ENCODE measurements around the gene AKAP4.

AKAP4 gene

GRCh38 chrX:50200907-50201306, at the start of gene AKAP4:
TSS of gene AKAP4 (minus strand) at chrX:50201007. CDS start at chrX:50200889, 118 bp downstream.
- DNase-seq: no peak

- DNase-seq: no peak
These were observed 10.7 kb upstream of the AKAP4 start for GRCh38 chrX:50211510-50211909.

GRCh38 chrX:50206753-50207152, 5.9 kb upstream of the AKAP4 start:
- DNase-seq: no peak

- DNase-seq: peak; percentile 69
These were observed 3.6 kb upstream of the AKAP4 start, which contains the start of gene CCNB3 for GRCh38 chrX:50204364-50204899. TSS of gene CCNB3 (plus strand) at chrX:50204765. CDS start at chrX:50285164, 80,399 bp downstream.

- DNase-seq: no peak
These were observed 1.7 kb upstream of the AKAP4 start for GRCh38 chrX:50202539-50202938.

GRCh38 chrX:50198348-50198747, 2.5 kb downstream of the AKAP4 start:
- no peak for DNase-seq

- DNase-seq: no peak
These were observed 11.8 kb downstream of the AKAP4 start for GRCh38 chrX:50188859-50189600.

GRCh38 chrX:50183891-50184290, 16.9 kb downstream of the AKAP4 start:
- DNase-seq: no peak

GRCh38 chrX:50180073-50180940, 20.5 kb downstream of the AKAP4 start:
- no peak for DNase-seq

- no peak for DNase-seq
These were observed 31.1 kb downstream of the AKAP4 start for GRCh38 chrX:50169717-50170116.

- no peak for DNase-seq
These were observed 32.5 kb downstream of the AKAP4 start for GRCh38 chrX:50168241-50168687.

GRCh38 chrX:50167366-50167765, 33.4 kb downstream of the AKAP4 start:
- DNase-seq: no peak

- DNase-seq: no peak
These were observed 35.1 kb downstream of the AKAP4 start for GRCh38 chrX:50165727-50166126.

- no peak for DNase-seq
These were observed 39.7 kb downstream of the AKAP4 start for GRCh38 chrX:50161127-50161526.

GRCh38 chrX:50158593-50158992, 42.2 kb downstream of the AKAP4 start:
- DNase-seq: no peak

- no peak for DNase-seq
These were observed 43.2 kb downstream of the AKAP4 start for GRCh38 chrX:50157545-50158135.

- no peak for DNase-seq
These were observed 46.4 kb downstream of the AKAP4 start for GRCh38 chrX:50154429-50154828.

GRCh38 chrX:50152456-50152855, 48.4 kb downstream of the AKAP4 start:
- no peak for DNase-seq

- DNase-seq: no peak
These were observed 52.8 kb downstream of the AKAP4 start for GRCh38 chrX:50147972-50148371.
